ENCODE measurements around the gene TRAPPC4. TPM values are rescaled to one million over a fixed set of nuclear protein-coding genes. Genes with fewer than 3 reads are reported as not detected.
A peak's percentile ranks its signal among the peaks of the same experiment; 100 is the strongest.
"Not testable (repeated sequence)": the region's sequence is repeated elsewhere in the genome, so short reads cannot be mapped to it uniquely, and the experiment has no call there.

Gene TRAPPC4
- 72.8 and 82.6 TPM in 2 replicates for total RNA-seq (2014; rRNA removed)
- polyA plus RNA-seq (2012): 83.7 TPM

- peak; percentile 94 for DNase-seq (ENCODE audit: low read depth)
These were observed at the start of gene TRAPPC4, which contains the start of gene RPS25 for GRCh38 chr11:119018074-119018938. Gene TRAPPC4 (plus strand): TSS chr11:119018766. CDS start chr11:119018796, 30 bp downstream. Gene RPS25 (minus strand): TSS chr11:119018343. CDS start chr11:119018284, 59 bp downstream.

GRCh38 chr11:118969508-118969907, 49.1 kb upstream of the TRAPPC4 start:
- DNase-seq (ENCODE audit: low read depth): not testable (repeated sequence)

- DNase-seq (ENCODE audit: low read depth): no peak
These were observed 46.9 kb upstream of the TRAPPC4 start, which contains the start of gene FOXR1 for GRCh38 chr11:118971646-118972045. Gene FOXR1 (plus strand): TSS chr11:118971761. CDS start chr11:118971932, 171 bp downstream.

GRCh38 chr11:118973985-118974384, 44.6 kb upstream of the TRAPPC4 start:
- no peak for DNase-seq (ENCODE audit: low read depth)

- DNase-seq (ENCODE audit: low read depth): peak; percentile 22
These were observed 42.5 kb upstream of the TRAPPC4 start for GRCh38 chr11:118975771-118976709.

GRCh38 chr11:118979434-118979833, 39.1 kb upstream of the TRAPPC4 start:
- DNase-seq (ENCODE audit: low read depth): no peak

- DNase-seq (ENCODE audit: low read depth): no peak
These were observed 38.2 kb upstream of the TRAPPC4 start for GRCh38 chr11:118980191-118980881.

GRCh38 chr11:118984337-118984736, 34.2 kb upstream of the TRAPPC4 start:
- not testable (repeated sequence) for DNase-seq (ENCODE audit: low read depth)

GRCh38 chr11:118984825-118985224, 33.7 kb upstream of the TRAPPC4 start:
- no peak for DNase-seq (ENCODE audit: low read depth)

- DNase-seq (ENCODE audit: low read depth): no peak
These were observed 30.3 kb upstream of the TRAPPC4 start for GRCh38 chr11:118988280-118988679.

GRCh38 chr11:118991486-118992038, 27.0 kb upstream of the TRAPPC4 start:
- DNase-seq (ENCODE audit: low read depth): not testable (repeated sequence)

- DNase-seq (ENCODE audit: low read depth): peak; percentile 52
These were observed 21.5 kb upstream of the TRAPPC4 start for GRCh38 chr11:118996926-118997626.

- peak; percentile 89 for DNase-seq (ENCODE audit: low read depth)
These were observed 20.8 kb upstream of the TRAPPC4 start, which contains the start of gene CENATAC for GRCh38 chr11:118997627-118998387. Gene CENATAC (plus strand): TSS chr11:118998138. CDS start chr11:118998198, 60 bp downstream.

- DNase-seq (ENCODE audit: low read depth): no peak
These were observed 20.2 kb upstream of the TRAPPC4 start for GRCh38 chr11:118998388-118998717.

GRCh38 chr11:118998822-118999221, 19.7 kb upstream of the TRAPPC4 start:
- DNase-seq (ENCODE audit: low read depth): peak; percentile 68

GRCh38 chr11:119000906-119001305, 17.7 kb upstream of the TRAPPC4 start:
- peak; percentile 26 for DNase-seq (ENCODE audit: low read depth)

GRCh38 chr11:119006656-119007055, 11.9 kb upstream of the TRAPPC4 start:
- DNase-seq (ENCODE audit: low read depth): no peak

- no peak for DNase-seq (ENCODE audit: low read depth)
These were observed 7.0 kb upstream of the TRAPPC4 start for GRCh38 chr11:119011476-119012053.

- DNase-seq (ENCODE audit: low read depth): no peak
These were observed 5.9 kb upstream of the TRAPPC4 start for GRCh38 chr11:119012629-119013170.
